Stimulated activated memory B cell treated with anti-CD40 and anti-IgM and Interleukin-4, amounts not matched to agents 10 μg/mL and 1 μg/mL and 100 μg/mL, for 72 hours (primary cell): ENCODE results near the gene CAST.

Source experiments
- ATAC-seq: fragments of 150-1000 bp; cut with Tn5 transposase; 2 replicates; pipeline ENCODE4 v1.10.0; 2021
- H3K27ac Mint-ChIP-seq: one replicate; pipeline ENCODE4 v1.8.0; 2022; ENCODE audit warnings: mild to moderate bottlenecking, mixed read lengths
- H3K27me3 Mint-ChIP-seq: one replicate; pipeline ENCODE4 v1.8.0; 2022; ENCODE audit warnings: mixed read lengths
- H3K36me3 Mint-ChIP-seq: one replicate; pipeline ENCODE4 v1.8.0; 2022; ENCODE audit warnings: mixed read lengths
- H3K4me1 Mint-ChIP-seq: one replicate; pipeline ENCODE4 v1.8.0; 2022; ENCODE audit warnings: mixed read lengths
- H3K4me3 Mint-ChIP-seq: one replicate; pipeline ENCODE4 v1.8.0; 2022; ENCODE audit warnings: mild to moderate bottlenecking, moderate library complexity, mixed read lengths
- H3K9me3 Mint-ChIP-seq: one replicate; pipeline ENCODE4 v1.8.0; 2022; ENCODE audit warnings: mixed read lengths

CAST gene

GRCh38 chr5:96655085-96655484, 7.1 kb upstream of the CAST start:
- no peaks in the 10 kb centered on the region for H3K9me3 Mint-ChIP-seq
- ATAC-seq = no peak
- no peaks in the 10 kb centered on the region for H3K36me3 Mint-ChIP-seq
- peaks cover 27% of the 10 kb centered on the region for H3K27me3 Mint-ChIP-seq
- no peak overlapping the region for H3K4me3 Mint-ChIP-seq
- H3K27ac Mint-ChIP-seq = no peak overlapping the region
- peaks cover 26% of the 10 kb centered on the region for H3K4me1 Mint-ChIP-seq

- no peak for ATAC-seq
- H3K27ac Mint-ChIP-seq = no peak overlapping the region
- H3K4me1 Mint-ChIP-seq = peaks cover 30% of the 10 kb centered on the region
- H3K4me3 Mint-ChIP-seq = no peak overlapping the region
- peaks cover 27% of the 10 kb centered on the region for H3K27me3 Mint-ChIP-seq
- H3K9me3 Mint-ChIP-seq = no peaks in the 10 kb centered on the region
- no peaks in the 10 kb centered on the region for H3K36me3 Mint-ChIP-seq
Observed at GRCh38 chr5:96655506-96655905, 6.7 kb upstream of the CAST start.

GRCh38 chr5:96657068-96657467, 5.1 kb upstream of the CAST start:
- no peak overlapping the region for H3K27ac Mint-ChIP-seq
- H3K4me3 Mint-ChIP-seq = no peak overlapping the region
- H3K9me3 Mint-ChIP-seq = no peaks in the 10 kb centered on the region
- no peaks in the 10 kb centered on the region for H3K36me3 Mint-ChIP-seq
- ATAC-seq = peak; percentile 28
- H3K4me1 Mint-ChIP-seq = peaks cover 30% of the 10 kb centered on the region
- peaks cover 21% of the 10 kb centered on the region for H3K27me3 Mint-ChIP-seq

GRCh38 chr5:96658272-96658671, 3.9 kb upstream of the CAST start:
- H3K27ac Mint-ChIP-seq = no peak overlapping the region
- no peak overlapping the region for H3K4me3 Mint-ChIP-seq
- H3K27me3 Mint-ChIP-seq = peaks cover 20% of the 10 kb centered on the region
- no peaks in the 10 kb centered on the region for H3K9me3 Mint-ChIP-seq
- H3K36me3 Mint-ChIP-seq = no peaks in the 10 kb centered on the region
- ATAC-seq = no peak
- H3K4me1 Mint-ChIP-seq = peaks cover 36% of the 10 kb centered on the region

GRCh38 chr5:96659170-96659569, 3.0 kb upstream of the CAST start:
- Mint-ChIP-seq H3K27me3 (peaks cover 13% of the 10 kb centered on the region), H3K4me1 (peaks cover 37% of the 10 kb centered on the region), H3K27ac (no peak overlapping the region), H3K9me3 (no peaks in the 10 kb centered on the region), H3K4me3 (no peak overlapping the region), H3K36me3 (no peaks in the 10 kb centered on the region)
- no peak for ATAC-seq

- Mint-ChIP-seq H3K9me3 (no peaks in the 10 kb centered on the region), H3K36me3 (no peaks in the 10 kb centered on the region), H3K4me3 (peak overlapping the region; percentile 95), H3K27ac (peak overlapping the region; percentile 100), H3K27me3 (no peaks in the 10 kb centered on the region), H3K4me1 (peaks cover 33% of the 10 kb centered on the region)
- peak; percentile 26 for ATAC-seq
Observed at GRCh38 chr5:96660971-96661854, 963 bp upstream of the CAST start.

GRCh38 chr5:96662725-96663518, 746 bp downstream of the CAST start:
- H3K36me3 Mint-ChIP-seq = no peaks in the 10 kb centered on the region
- H3K27ac Mint-ChIP-seq = peak overlapping the region; percentile 100
- no peaks in the 10 kb centered on the region for H3K9me3 Mint-ChIP-seq
- peak overlapping the region; percentile 96 for H3K4me3 Mint-ChIP-seq
- H3K27me3 Mint-ChIP-seq = no peaks in the 10 kb centered on the region
- H3K4me1 Mint-ChIP-seq = peaks cover 26% of the 10 kb centered on the region
- ATAC-seq = peak; percentile 90

GRCh38 chr5:96663608-96664007, 1.4 kb downstream of the CAST start:
- peaks cover 33% of the 10 kb centered on the region for H3K4me1 Mint-ChIP-seq
- no peaks in the 10 kb centered on the region for H3K27me3 Mint-ChIP-seq
- peak overlapping the region; percentile 96 for H3K4me3 Mint-ChIP-seq
- H3K9me3 Mint-ChIP-seq = no peaks in the 10 kb centered on the region
- peak overlapping the region; percentile 100 for H3K27ac Mint-ChIP-seq
- no peak for ATAC-seq
- H3K36me3 Mint-ChIP-seq = no peaks in the 10 kb centered on the region

GRCh38 chr5:96664669-96665068, 2.5 kb downstream of the CAST start:
- Mint-ChIP-seq H3K36me3 (no peaks in the 10 kb centered on the region), H3K9me3 (no peaks in the 10 kb centered on the region), H3K4me1 (peaks cover 42% of the 10 kb centered on the region), H3K27ac (no peak overlapping the region), H3K4me3 (no peak overlapping the region), H3K27me3 (no peaks in the 10 kb centered on the region)
- ATAC-seq = no peak

- H3K4me3 Mint-ChIP-seq = no peak overlapping the region
- H3K36me3 Mint-ChIP-seq = peaks cover 13% of the 10 kb centered on the region
- peaks cover 48% of the 10 kb centered on the region for H3K4me1 Mint-ChIP-seq
- ATAC-seq = no peak
- no peaks in the 10 kb centered on the region for H3K9me3 Mint-ChIP-seq
- no peaks in the 10 kb centered on the region for H3K27me3 Mint-ChIP-seq
- no peak overlapping the region for H3K27ac Mint-ChIP-seq
Observed at GRCh38 chr5:96668725-96669124, 6.5 kb downstream of the CAST start.

- Mint-ChIP-seq H3K27ac (no peak overlapping the region), H3K4me3 (no peak overlapping the region), H3K36me3 (peaks cover 13% of the 10 kb centered on the region), H3K27me3 (no peaks in the 10 kb centered on the region), H3K4me1 (peaks cover 48% of the 10 kb centered on the region), H3K9me3 (no peaks in the 10 kb centered on the region)
- ATAC-seq = no peak
Observed at GRCh38 chr5:96669909-96670308, 7.7 kb downstream of the CAST start.

- peaks cover 49% of the 10 kb centered on the region for H3K4me1 Mint-ChIP-seq
- H3K36me3 Mint-ChIP-seq = peaks cover 18% of the 10 kb centered on the region
- ATAC-seq = no peak
- H3K4me3 Mint-ChIP-seq = no peak overlapping the region
- no peak overlapping the region for H3K27ac Mint-ChIP-seq
- H3K9me3 Mint-ChIP-seq = no peaks in the 10 kb centered on the region
- no peaks in the 10 kb centered on the region for H3K27me3 Mint-ChIP-seq
Observed at GRCh38 chr5:96671441-96671840, 9.3 kb downstream of the CAST start.

GRCh38 chr5:96673127-96673526, 11.0 kb downstream of the CAST start:
- peaks cover 43% of the 10 kb centered on the region for H3K4me1 Mint-ChIP-seq
- no peaks in the 10 kb centered on the region for H3K27me3 Mint-ChIP-seq
- peaks cover 21% of the 10 kb centered on the region for H3K36me3 Mint-ChIP-seq
- no peak overlapping the region for H3K27ac Mint-ChIP-seq
- no peaks in the 10 kb centered on the region for H3K9me3 Mint-ChIP-seq
- H3K4me3 Mint-ChIP-seq = no peak overlapping the region
- no peak for ATAC-seq

GRCh38 chr5:96675882-96676281, 13.7 kb downstream of the CAST start:
- Mint-ChIP-seq H3K27me3 (no peaks in the 10 kb centered on the region), H3K9me3 (no peaks in the 10 kb centered on the region), H3K4me1 (peaks cover 26% of the 10 kb centered on the region), H3K36me3 (peaks cover 35% of the 10 kb centered on the region), H3K27ac (no peak overlapping the region), H3K4me3 (no peak overlapping the region)
- no peak for ATAC-seq

GRCh38 chr5:96677496-96677895, 15.3 kb downstream of the CAST start:
- no peak overlapping the region for H3K4me3 Mint-ChIP-seq
- no peak overlapping the region for H3K27ac Mint-ChIP-seq
- peaks cover 22% of the 10 kb centered on the region for H3K4me1 Mint-ChIP-seq
- no peaks in the 10 kb centered on the region for H3K9me3 Mint-ChIP-seq
- no peaks in the 10 kb centered on the region for H3K27me3 Mint-ChIP-seq
- H3K36me3 Mint-ChIP-seq = peaks cover 28% of the 10 kb centered on the region
- no peak for ATAC-seq

GRCh38 chr5:96679293-96679692, 17.1 kb downstream of the CAST start:
- H3K9me3 Mint-ChIP-seq = no peaks in the 10 kb centered on the region
- ATAC-seq = no peak
- peaks cover 27% of the 10 kb centered on the region for H3K4me1 Mint-ChIP-seq
- H3K27me3 Mint-ChIP-seq = no peaks in the 10 kb centered on the region
- H3K4me3 Mint-ChIP-seq = no peak overlapping the region
- peaks cover 32% of the 10 kb centered on the region for H3K36me3 Mint-ChIP-seq
- H3K27ac Mint-ChIP-seq = no peak overlapping the region
